ENCODE data around the gene SMYD5. TPM values are rescaled to one million over a fixed set of nuclear protein-coding genes. Genes with fewer than 3 reads are reported as not detected.
A peak's percentile ranks its signal among the peaks of the same experiment; 100 is the strongest.

The SMYD5 gene
- total RNA-seq, 2 experiments from 2014 or later, result 39.6 to 48.6 TPM

- intact Hi-C loops (cut with micrococcal nuclease), result no loop called here
- Mint-ChIP-seq H3K4me1 (ENCODE audit: low read depth) (peaks cover 26% of the 10 kb centered on the region), H3K4me3 (no peak overlapping the region), H3K27ac (no peak overlapping the region), H3K27me3 (no peaks in the 10 kb centered on the region), H3K9me3 (no peaks in the 10 kb centered on the region), H3K36me3 (ENCODE audit: low read depth) (peaks cover 31% of the 10 kb centered on the region)
- ATAC-seq, result peak; percentile 7
- no peak for DNase-seq
- ChIA-PET POLR2A (no interaction called here), CTCF (interaction anchor here (0.9 kb wide), 1 partner anchor 57 kb away, joined by 3 read pairs; no protein-coding TSS in a partner anchor)
- TF ChIP-seq CTCF (IDR thresholded peaks at IDR 0.05), result no peak
Measured at GRCh38 chr2:73269686-73270465, 55.8 kb downstream of the SMYD5 start.

- peaks cover 21% of the 10 kb centered on the region for H3K4me1 Mint-ChIP-seq (ENCODE audit: low read depth)
- DNase-seq (no peak), ATAC-seq (no peak)
- H3K36me3 Mint-ChIP-seq (ENCODE audit: low read depth), result peaks cover 28% of the 10 kb centered on the region
- POLR2A ChIA-PET, result interaction anchor here (0.6 to 1.1 kb wide), 5 partner anchors 8 to 36 kb away, joined by 3 to 4 read pairs (median 3); no protein-coding TSS in a partner anchor
- H3K4me3 Mint-ChIP-seq, result no peak overlapping the region
- TF ChIP-seq CTCF (IDR thresholded peaks at IDR 0.05), result no peak
- CTCF ChIA-PET, result interaction anchor here (5.8 kb wide), 1 partner anchor 17 kb away, joined by 36 read pairs; no protein-coding TSS in a partner anchor
- H3K27ac Mint-ChIP-seq, result no peak overlapping the region
- no peaks in the 10 kb centered on the region for H3K9me3 Mint-ChIP-seq
- intact Hi-C loops (cut with micrococcal nuclease), result no loop called here
- no peaks in the 10 kb centered on the region for H3K27me3 Mint-ChIP-seq
Measured at GRCh38 chr2:73272270-73272669, 58.2 kb downstream of the SMYD5 start.

Other genes with a start within 250 kb of the SMYD5 start
- gene SFXN5, start 142.5 kb upstream of the SMYD5 start, total RNA-seq, result 1 to 10 TPM; 7.4 to 9.6 TPM
- gene RAB11FIP5, start 101.3 kb upstream of the SMYD5 start, total RNA-seq, result 1 to 10 TPM; 9.0 to 9.7 TPM
- gene NOTO, start 11.7 kb upstream of the SMYD5 start, total RNA-seq, result not detected
- gene PRADC1, start 19.0 kb downstream of the SMYD5 start, total RNA-seq, result 10 to 100 TPM; 12.4 to 16.2 TPM
- 100 to 1,000 TPM; 628 to 660 TPM for gene CCT7, start 20.1 kb downstream of the SMYD5 start, total RNA-seq
- 10 to 100 TPM; 41.5 to 42.0 TPM for gene FBXO41, start 70.2 kb downstream of the SMYD5 start, total RNA-seq
- gene EGR4, start 79.3 kb downstream of the SMYD5 start, total RNA-seq, result under 1 TPM; 0.11 to 0.29 TPM
- gene ALMS1, start 171.6 kb downstream of the SMYD5 start, total RNA-seq, result 10 to 100 TPM; 18.1 to 20.3 TPM